ENCODE measurements around the gene AUNIP.

The AUNIP gene

GRCh38 chr1:25825605-25826004 is 33.7 kb downstream of the AUNIP start:
- DNase-seq = no peak

GRCh38 chr1:25821630-25822091 is 37.6 kb downstream of the AUNIP start:
- no peak for DNase-seq

- no peak for DNase-seq
Observed at GRCh38 chr1:25821112-25821476, 38.2 kb downstream of the AUNIP start.

DNA sequence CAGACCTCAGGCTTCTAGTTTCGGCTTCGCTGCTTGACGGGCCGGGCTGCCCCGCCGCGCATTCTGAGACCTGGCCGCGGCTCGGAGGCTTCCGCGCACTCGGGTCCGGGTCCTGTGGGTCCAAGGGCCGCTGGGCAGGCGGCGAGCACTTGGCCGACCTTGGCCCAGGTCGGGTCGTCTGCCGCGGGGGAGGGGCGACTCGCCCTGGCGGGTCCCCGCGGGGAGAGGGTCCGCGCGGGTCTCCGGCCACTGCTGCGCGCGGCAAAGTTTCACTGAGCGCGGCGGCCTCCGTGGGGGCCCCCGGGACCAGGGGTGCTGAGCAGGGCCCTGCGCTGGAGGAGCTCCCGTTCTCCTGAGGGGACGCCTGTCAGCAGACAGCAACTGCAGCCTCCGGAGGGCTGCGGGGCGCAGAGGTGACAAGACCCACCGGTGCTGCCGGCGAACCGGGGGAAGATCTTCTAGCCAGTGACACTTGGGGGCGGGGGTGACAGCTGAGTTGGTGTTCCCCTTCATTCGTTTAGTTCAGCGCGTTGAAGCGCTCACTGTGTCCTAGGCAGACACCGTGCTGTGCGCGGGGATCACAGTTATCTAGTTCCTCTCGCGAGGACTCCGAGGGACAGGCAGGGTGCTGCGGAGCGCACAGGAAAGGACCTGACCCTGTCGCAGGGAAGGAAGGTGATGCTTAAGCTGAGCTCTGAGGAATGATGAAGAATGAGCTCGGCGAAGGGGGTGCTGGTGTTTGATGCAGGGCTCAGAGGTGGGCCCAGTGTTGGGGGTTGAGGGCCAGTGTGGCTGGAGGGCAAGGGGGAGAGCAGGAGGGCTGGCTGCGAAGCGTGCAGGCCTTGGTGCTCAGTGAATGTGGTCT is 38.8 kb downstream of the AUNIP start:
- peak; percentile 78 for DNase-seq

DNA sequence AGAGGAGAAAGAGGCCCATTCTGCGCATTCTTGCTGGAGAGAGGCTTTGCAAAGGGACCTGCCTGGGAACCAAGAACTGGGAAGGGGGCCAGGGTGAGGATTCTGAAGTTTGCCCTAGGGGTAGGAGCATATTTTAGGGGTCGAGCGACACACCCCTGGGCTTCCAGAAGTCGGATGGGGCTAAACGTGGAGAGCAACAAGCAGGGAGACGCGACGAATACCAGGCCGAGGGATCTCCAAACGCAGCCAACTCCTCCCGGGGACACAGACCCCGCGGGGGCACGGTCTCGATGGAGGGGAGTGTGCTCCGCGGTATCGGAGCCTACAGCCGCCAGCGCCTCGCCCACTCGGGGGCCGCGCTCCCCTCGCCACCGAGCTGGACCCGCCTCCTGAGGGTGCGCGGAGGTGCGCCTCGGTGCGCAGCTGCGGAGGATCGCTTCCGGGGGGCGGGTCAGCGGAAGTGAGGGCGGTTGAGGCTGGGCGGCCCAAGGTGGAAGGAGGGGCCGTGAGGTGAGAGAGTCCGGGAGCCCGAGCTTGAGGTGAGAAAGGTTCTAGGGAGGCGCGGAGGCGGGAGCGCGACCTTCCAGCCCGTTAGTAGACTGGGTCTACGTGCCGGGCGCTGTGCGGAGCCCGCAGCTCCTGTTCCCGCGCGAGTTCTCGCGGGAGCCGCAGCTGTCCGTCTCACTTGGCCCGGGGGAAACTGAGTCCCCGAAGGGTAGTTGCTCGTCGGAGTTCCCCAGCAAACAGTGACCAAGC is 39.6 kb downstream of the AUNIP start, which contains the start of gene MTFR1L:
Gene MTFR1L (plus strand): TSS at position 464 of the 756 bp plus-strand sequence. CDS start 3,151 bp downstream, outside the sequence.
- peak; percentile 91 for DNase-seq

- DNase-seq = no peak
Observed at GRCh38 chr1:25818569-25818968, 40.7 kb downstream of the AUNIP start.

DNA sequence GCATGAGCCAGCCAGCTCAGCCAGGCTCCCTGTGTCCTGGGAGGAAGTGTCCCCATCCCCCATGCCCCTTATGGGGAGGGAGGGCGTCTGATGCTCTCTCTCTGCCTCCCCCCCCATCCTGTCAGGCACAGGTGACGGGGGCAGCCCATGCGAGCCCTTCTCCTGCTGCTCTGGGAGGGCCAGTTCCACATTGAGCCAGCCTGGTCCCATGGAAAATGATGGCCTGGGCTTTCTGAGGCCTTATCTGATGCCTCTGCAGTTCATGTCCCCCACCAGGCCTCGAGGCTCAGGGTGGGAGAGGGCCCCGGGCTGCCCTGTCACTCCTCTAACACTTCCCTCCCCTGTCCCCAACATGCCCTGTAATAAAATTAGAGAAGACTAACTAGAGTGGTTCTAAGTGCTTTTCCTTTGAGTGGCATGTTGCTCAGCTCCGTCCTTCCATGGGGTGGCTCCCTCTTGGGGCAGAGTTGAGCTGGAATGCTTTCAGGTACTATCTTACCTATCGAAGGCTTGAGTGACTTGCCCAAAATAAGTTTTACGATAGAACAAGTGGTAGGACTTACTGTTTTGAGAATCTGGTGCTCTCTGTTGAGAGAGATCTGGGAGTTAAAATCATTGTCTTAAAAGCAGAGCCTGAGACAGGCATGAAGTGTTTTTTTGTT is 41.3 kb downstream of the AUNIP start:
- DNase-seq = no peak

- no peak for DNase-seq
Observed at GRCh38 chr1:25816112-25816718, 43.0 kb downstream of the AUNIP start.

GRCh38 chr1:25815208-25816111 is 43.8 kb downstream of the AUNIP start:
- DNase-seq = no peak

DNA sequence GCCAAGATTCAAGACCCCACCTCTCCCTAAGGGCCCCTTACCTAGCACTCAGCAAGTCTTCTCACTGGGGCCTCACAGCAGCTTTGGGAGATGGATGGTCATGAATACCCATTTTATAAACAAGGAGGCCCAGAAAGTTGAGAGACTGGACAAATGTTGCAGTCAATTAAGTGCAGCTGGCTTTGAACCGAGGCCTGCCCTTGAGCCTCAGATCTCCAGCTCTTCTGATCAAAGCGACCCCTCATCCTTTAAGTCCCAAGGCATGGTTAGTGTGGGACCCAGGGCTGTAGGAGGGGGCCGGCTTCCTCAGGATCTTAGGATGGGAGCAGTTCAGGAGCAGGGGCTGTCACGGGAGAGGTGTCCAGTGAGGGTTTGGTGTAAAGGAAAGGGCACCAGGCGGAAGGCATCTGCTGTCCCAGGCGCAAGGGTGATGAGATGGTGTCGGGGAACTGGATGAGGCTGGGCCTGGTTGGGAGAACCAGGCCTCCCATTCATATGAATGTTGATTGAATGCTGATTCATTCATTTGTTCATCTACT is 44.6 kb downstream of the AUNIP start:
- DNase-seq = no peak

DNA sequence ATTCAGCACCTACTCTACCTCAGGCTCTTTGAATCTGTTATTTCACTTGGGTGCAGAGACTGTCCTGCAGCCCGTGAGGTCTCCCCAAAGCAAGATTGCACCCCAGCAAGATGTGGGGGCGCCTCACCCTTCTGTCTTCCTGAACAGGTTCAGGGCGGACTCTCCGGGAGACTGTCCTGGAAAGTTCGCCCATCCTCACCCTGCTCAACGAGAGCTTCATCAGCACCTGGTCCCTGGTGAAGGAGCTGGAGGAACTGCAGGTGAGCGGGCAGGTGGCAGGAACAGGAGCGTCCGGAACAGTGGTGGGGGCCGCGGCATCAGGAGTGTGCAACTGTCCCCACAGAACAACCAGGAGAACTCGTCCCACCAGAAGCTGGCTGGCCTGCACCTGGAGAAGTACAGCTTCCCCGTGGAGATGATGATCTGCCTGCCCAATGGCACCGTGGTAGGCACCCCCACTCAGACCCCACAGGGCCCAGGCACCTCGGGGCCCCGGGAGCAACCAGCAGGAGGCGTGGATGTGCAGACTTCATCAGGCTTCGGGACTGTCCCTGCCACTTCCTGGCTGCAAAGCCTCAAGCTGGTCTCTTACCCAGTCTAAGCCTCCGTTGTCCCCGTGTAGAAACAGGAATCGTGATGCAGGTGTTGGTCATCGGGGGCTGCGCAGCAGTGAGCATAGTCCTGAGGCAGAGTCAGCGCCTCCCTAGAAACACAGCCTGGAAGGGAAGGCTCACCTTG is 45.4 kb downstream of the AUNIP start:
- no peak for DNase-seq

DNA sequence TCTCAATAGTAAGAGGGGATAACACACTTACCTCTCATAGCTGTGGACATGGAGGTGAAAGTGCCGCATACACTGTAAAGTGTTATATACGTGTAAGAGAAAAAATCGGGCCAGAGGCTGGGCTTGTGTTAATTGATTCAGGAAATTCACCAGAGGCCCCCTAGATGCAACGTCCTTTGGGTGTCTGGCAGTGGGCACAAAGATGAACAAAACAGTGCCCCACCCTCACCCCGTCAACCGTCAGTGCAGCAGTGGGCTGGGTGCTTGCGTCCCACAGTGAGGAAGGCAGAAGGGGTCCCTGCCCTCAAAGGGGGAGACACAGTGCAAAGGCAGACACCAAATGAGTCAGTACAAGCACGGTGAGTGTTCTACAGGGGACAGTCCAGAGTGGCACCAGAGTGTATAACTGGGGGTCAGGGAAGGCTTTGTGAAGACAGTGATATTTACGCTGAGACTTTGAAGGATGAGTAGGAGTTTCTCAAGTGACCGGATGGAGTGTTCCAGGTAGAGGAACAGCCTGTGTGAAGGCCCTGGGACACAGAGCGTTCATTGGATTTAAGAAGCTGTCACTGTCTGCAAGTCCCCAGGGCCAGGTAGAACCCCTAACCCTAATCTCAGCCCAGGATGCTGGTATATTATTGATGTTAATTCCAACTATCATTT is 46.1 kb downstream of the AUNIP start:
- DNase-seq = no peak

- no peak for DNase-seq
Observed at GRCh38 chr1:25811384-25812082, 47.7 kb downstream of the AUNIP start.

DNA sequence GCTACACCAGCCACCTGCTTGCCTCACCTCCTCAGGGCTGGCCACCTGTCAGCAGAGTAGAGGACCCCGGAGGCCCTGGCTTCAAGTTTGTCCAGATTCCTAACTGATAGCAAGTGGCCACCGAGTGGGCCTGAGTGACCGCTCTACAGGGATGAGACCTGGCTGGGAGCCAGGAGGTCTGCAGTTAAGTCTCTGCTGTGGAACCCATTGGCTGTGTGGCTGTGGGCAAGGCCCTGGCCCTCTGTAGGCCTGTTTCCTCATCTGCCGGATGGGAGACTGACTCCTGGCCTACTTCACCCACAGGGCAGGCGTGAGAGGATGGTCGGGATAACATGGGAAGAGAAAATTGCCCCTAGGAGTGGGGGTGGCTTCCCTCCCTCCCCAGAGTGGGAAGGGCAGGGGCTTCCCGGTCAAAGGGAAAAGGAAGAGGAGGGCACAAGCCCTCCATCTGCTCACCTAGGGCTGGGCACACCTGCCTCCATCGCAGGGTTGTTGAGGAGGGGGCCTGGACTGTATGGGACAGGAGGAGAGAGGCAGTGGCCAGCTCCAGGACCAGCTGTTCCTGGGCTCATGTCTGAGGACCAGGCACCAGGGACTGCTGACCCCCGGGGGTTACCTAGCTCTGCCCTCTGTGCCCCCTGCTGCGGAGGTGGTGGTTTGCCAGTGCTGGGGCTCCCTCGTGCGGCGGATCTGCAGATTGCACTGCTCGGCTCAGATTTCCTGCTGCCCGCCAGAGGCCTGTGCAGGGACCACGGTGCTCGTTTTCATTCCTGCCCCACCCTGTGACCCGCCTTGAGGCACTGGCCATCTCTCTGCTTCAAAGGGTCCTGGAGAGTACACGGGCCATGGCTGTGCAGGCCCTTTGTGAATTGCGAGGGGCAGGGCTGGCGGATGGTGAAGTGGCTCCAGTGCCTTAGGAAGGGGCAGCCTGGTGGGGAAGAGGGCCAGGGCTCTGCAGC is 48.6 kb downstream of the AUNIP start:
- peak; percentile 74 for DNase-seq

DNA sequence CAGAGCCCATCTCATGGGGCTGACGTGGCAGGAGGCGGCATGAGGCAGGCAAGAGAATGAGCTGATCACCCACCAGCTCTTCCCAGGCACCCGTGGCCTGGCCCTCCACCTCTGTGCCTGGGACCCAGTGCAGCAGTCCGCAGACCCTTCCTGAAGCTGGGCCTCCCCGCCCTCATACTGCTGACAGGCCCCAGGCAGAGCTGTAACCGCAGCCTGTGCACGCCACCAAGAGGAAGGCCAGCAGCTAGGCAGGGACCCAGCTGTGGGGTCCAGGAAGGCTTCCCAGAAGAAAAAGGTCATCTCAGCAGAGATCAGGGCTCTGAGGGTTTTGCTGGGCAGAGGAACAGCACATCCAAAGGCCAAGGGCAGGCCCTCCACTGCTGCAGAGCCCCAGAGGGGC is 49.3 kb downstream of the AUNIP start:
- DNase-seq = no peak

DNA sequence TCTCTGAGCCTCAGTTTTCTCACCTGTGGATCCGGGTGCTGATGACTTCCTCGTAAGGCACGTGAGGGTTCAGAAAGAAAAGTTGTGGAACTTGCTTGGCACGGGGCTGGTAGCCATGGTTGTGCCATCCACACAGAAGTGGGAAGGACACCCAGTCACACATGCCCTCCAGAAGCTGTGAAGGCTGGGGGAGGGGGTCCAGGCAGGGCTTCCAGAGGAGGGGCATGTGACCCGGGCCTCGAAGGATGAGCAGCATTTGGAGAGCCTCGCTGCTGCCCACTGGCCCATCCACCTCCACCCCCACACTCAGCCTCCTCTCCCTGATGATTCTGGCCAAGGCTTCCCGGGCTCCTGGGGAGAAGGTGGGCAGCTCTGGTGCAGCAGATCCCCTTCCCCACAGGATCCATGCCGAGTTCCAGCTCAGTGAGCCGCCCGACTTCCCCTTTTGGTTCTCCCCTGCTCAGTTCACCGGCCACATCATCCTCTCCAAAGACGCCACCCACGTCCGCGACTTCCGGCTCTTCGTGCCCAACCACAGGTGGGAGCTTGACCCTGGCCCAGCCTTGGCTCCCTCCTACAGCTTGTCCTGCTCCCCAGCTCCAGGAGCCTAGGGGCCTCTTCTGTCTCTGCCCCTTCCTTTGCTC is 49.9 kb downstream of the AUNIP start:
- DNase-seq = no peak

- DNase-seq = no peak
Observed at GRCh38 chr1:25808481-25809244, 50.6 kb downstream of the AUNIP start.
